Liver (tissue), 3 donors: ENCODE data around the gene HDAC3.

Experiments
- ATF3 ChIP-seq: IDR thresholded peaks from 2 replicates; pipeline ENCODE4 v1.6.1; 2016; ENCODE audit warnings: antibody characterized with exemption
- CTCF ChIP-seq: fragments of 150-350 bp; IDR thresholded peaks from 2 replicates; pipeline ENCODE4 v1.5.1; 2017; ENCODE audit warnings: improper control_type of control experiment, low read depth, low read length; ENCODE audit not compliant: missing input control
- FOXA1 ChIP-seq: IDR thresholded peaks from 2 replicates; pipeline ENCODE4 v1.6.1; 2016; ENCODE audit warnings: antibody characterized with exemption
- FOXA2 ChIP-seq: IDR thresholded peaks from 2 replicates; pipeline ENCODE4 v1.6.1; 2016; ENCODE audit warnings: antibody characterized with exemption
- GABPA ChIP-seq, 2 donors: IDR thresholded peaks in 1 of 2; conservative IDR thresholded peaks in 1 of 2; 2 replicates each; pipeline ENCODE4 v1.6.1; 2016; ENCODE audit warnings: antibody characterized with exemption in 2 of 2, mild to moderate bottlenecking in 1 of 2, moderate library complexity in 1 of 2
- RAD21 ChIP-seq, 2 donors: IDR thresholded peaks; 2 replicates each; pipeline ENCODE4 v1.6.1; 2016; ENCODE audit warnings: antibody characterized with exemption in 2 of 2, mild to moderate bottlenecking in 2 of 2
- TAF1 ChIP-seq: conservative IDR thresholded peaks from 2 replicates; pipeline ENCODE4 v1.6.1; 2016; ENCODE audit warnings: antibody characterized with exemption, mild to moderate bottlenecking
- TF ChIP-seq, protein P1 (sequence below): IDR thresholded peaks from 2 replicates; pipeline ENCODE4 v1.6.1; 2016; ENCODE audit warnings: antibody characterized with exemption
- donor health status: healthy.
- donor health status: healthy.

DNA sequence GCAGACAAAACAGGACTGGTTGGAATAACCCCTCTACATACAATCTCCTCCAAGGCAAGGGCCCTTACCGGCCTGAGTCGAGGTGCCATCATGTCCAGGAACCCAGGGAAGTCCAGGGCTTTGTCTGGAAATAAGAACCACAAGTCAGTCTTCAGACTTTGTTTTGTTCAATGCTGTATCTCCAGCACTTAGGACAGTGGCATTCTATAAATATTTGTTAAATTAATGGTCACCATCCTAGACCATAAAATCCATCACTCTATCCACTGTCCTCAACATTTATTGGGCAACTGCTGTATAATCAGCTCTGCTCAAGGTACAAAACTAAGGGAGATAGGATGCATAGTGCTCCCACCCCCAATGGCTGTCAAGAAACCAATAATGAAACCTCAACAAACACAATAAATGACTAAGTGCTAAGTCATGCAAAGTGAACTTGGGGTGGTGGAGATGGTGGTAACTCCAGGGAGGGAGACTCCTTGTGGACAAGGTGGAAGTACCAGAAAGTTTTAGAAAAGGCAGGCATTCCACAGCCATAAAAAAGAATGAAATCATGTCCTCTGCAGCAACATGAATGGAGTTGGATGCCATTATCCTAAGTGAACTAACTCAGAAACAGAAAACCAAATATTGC is 5.1 kb upstream of the HDAC3 start:
- TF ChIP-seq CTCF (no peak), ATF3 (no peak), GABPA (IDR thresholded peaks at IDR 0.05 in 1 of 2, conservative IDR thresholded peaks at IDR 0.05 in 1 of 2) (no peak), FOXA2 (no peak), RAD21 (IDR thresholded peaks at IDR 0.05) (no peak), TAF1 (no peak), FOXA1 (no peak)
- TF ChIP-seq, protein P1, sequence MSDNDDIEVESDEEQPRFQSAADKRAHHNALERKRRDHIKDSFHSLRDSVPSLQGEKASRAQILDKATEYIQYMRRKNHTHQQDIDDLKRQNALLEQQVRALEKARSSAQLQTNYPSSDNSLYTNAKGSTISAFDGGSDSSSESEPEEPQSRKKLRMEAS, result no peak
